ENCODE results near the gene MPL. TPM values are rescaled to one million over a fixed set of nuclear protein-coding genes. Genes with fewer than 3 reads are reported as not detected.

The MPL gene
- total RNA-seq, 1 experiment from 2014 or later = not detected

GRCh38 chr1:43325381-43325780 lies 12.2 kb upstream of the MPL start:
- no peak overlapping the region for H3K4me3 ChIP-seq (replicated peaks in 1 of 2; ENCODE audit: low read depth in 1 of 2, low read length in 2 of 2)
- H3K4me2 ChIP-seq (ENCODE audit: low read length) = no peak overlapping the region
- no peaks in the 10 kb centered on the region for H3K9me2 ChIP-seq (ENCODE audit: insufficient read depth)
- no peak overlapping the region for H3K27ac ChIP-seq (ENCODE audit: low read depth, low read length)
- RAD21 ChIA-PET (ENCODE audit: low non-redundant PET in 1 of 2, low total read pairs in 2 of 2, uncharacterized antibody in 2 of 2, unreplicated experiment in 2 of 2) = no interaction called here
- TF ChIP-seq POLR2AphosphoS5 (IDR thresholded peaks at IDR 0.05; ENCODE audit: low read depth, low read length) (no peak), FOSL1 (IDR thresholded peaks at IDR 0.05; ENCODE audit: low read depth) (no peak), JUND (IDR thresholded peaks at IDR 0.05) (no peak), YY1 (IDR thresholded peaks at IDR 0.05; ENCODE audit: extremely low read depth, insufficient replicate concordance, low read depth, low read length) (no peak), EZH2 (IDR thresholded peaks at IDR 0.05) (no peak), EGR1 (IDR thresholded peaks at IDR 0.05; ENCODE audit: low read depth) (no peak), TCF7L2 (IDR thresholded peaks at IDR 0.05; ENCODE audit: borderline replicate concordance, extremely low read depth, insufficient read depth, insufficient read length) (no peak), SIN3A (IDR thresholded peaks at IDR 0.05; ENCODE audit: low read depth) (no peak), RAD21 (IDR thresholded peaks at IDR 0.05; ENCODE audit: low read depth) (no peak), CTCF (IDR thresholded peaks at IDR 0.05 in 2 of 3, conservative IDR thresholded peaks at IDR 0.05 in 1 of 3; ENCODE audit: borderline replicate concordance in 1 of 3, insufficient read depth in 1 of 3, low read depth in 2 of 3, low read length in 2 of 3) (no peak), POLR2A (IDR thresholded peaks at IDR 0.05; ENCODE audit: borderline replicate concordance, extremely low read depth, insufficient read depth, insufficient read length) (no peak), ATF3 (IDR thresholded peaks at IDR 0.05) (no peak), ZNF274 (IDR thresholded peaks at IDR 0.05; ENCODE audit: low read depth, low read length) (no peak), ZBTB33 (IDR thresholded peaks at IDR 0.05; ENCODE audit: extremely low read depth, insufficient replicate concordance, low read length) (no peak), SP1 (IDR thresholded peaks at IDR 0.05; ENCODE audit: low read depth) (no peak), SRF (IDR thresholded peaks at IDR 0.05; ENCODE audit: low read depth) (no peak), REST (IDR thresholded peaks at IDR 0.05; ENCODE audit: low read depth) (no peak), ELF1 (IDR thresholded peaks at IDR 0.05; ENCODE audit: borderline replicate concordance, low read depth) (no peak), CBX3 (IDR thresholded peaks at IDR 0.05; ENCODE audit: low read depth) (no peak), CEBPB (IDR thresholded peaks at IDR 0.05; ENCODE audit: low read depth) (no peak)
- peaks cover 8 to 25% of the 10 kb centered on the region in 2 experiments for H3K4me1 ChIP-seq (ENCODE audit: control insufficient read depth in 1 of 2, insufficient read depth in 2 of 2, low read length in 2 of 2)
- DNase-seq (ENCODE audit: low read depth, low spot score) (no peak), ATAC-seq (no peak)
- CTCF ChIA-PET = no interaction called here
- POLR2A ChIA-PET = no interaction called here
- intact Hi-C loops (cut with micrococcal nuclease) = no loop called here
- H3K9ac ChIP-seq (ENCODE audit: low read length) = no peak overlapping the region
- no peaks in the 10 kb centered on the region for H4K20me1 ChIP-seq (ENCODE audit: insufficient read depth)
- H3K9me3 ChIP-seq (ENCODE audit: control insufficient read depth in 1 of 2, insufficient read depth in 1 of 2, low read depth in 1 of 2, low read length in 2 of 2) = peaks cover 3 to 11% of the 10 kb centered on the region in 2 experiments
- no peaks in the 10 kb centered on the region for H3K27me3 ChIP-seq (ENCODE audit: insufficient read depth, low read length)
- no peaks in the 10 kb centered on the region for H3K36me3 ChIP-seq (ENCODE audit: control insufficient read depth in 1 of 2, insufficient read depth in 2 of 2, low read length in 2 of 2)
- no peaks in the 10 kb centered on the region for H3K79me2 ChIP-seq (ENCODE audit: insufficient read depth, low read length)
- H2AFZ ChIP-seq (ENCODE audit: low read depth, low read length, poor library complexity, severe bottlenecking) = no peak overlapping the region
- no TSS peak for BruUV-seq (replicated peaks)
